Smooth muscle cell of the brain vasculature (primary cell): ENCODE results near the gene MBOAT1.
"Not testable (repeated sequence)": the region's sequence is repeated elsewhere in the genome, so short reads cannot be mapped to it uniquely, and the experiment has no call there.

Source experiments
- DNase-seq: peaks from one replicate; pipeline ENCODE4 v3.0.0-alpha.2; 2012; ENCODE audit warnings: low read depth, low spot score

The MBOAT1 gene

GRCh38 chr6:20203561-20204511 lies 8.4 kb downstream of the MBOAT1 start:
- no peak for DNase-seq

GRCh38 chr6:20202699-20203302 lies 9.5 kb downstream of the MBOAT1 start:
- no peak for DNase-seq

- DNase-seq, result no peak
Measured at GRCh38 chr6:20202324-20202658, 10.0 kb downstream of the MBOAT1 start.

DNA sequence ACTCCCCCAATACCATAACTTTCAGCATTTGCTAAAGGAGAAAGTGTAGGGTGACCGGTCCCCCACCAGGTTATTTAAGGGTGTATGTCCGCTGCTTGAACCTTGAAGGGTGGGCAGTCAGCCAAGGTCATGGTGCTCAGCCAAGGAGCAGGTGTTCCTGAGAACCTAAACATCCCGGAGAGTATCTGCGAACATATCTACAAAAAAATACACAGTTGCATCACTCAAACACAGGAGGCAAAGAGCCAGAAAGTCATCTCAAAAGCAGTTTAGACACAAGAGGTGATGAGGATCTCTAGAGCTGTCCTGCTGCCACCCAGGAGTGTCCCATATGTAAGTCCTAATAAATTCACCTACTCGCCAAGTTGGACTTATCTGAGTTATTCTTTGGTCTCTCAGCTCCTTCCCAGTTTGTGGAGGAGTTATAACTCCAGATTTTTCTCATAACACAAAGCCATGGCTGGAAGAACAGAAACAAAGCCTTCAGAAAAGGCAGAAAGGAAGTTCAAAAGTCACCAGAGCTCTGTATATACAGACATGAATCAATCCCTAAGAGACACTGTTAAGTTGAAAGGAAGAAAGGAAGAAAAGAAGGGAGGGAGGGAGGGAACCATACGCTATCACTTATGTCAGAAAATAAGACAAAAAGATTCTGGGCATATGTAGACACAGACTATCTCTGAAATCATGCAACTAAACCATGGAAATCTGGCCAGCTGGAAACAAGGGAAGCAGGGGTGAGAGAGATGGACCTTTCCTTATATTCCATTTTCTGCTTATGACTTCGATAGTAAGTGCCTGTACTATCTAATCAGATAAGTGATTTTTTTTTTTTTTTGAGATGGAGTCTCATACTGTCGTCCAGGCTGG lies 11.3 kb downstream of the MBOAT1 start:
- no peak for DNase-seq

- no peak for DNase-seq
Measured at GRCh38 chr6:20198775-20199174, 13.5 kb downstream of the MBOAT1 start.

DNA sequence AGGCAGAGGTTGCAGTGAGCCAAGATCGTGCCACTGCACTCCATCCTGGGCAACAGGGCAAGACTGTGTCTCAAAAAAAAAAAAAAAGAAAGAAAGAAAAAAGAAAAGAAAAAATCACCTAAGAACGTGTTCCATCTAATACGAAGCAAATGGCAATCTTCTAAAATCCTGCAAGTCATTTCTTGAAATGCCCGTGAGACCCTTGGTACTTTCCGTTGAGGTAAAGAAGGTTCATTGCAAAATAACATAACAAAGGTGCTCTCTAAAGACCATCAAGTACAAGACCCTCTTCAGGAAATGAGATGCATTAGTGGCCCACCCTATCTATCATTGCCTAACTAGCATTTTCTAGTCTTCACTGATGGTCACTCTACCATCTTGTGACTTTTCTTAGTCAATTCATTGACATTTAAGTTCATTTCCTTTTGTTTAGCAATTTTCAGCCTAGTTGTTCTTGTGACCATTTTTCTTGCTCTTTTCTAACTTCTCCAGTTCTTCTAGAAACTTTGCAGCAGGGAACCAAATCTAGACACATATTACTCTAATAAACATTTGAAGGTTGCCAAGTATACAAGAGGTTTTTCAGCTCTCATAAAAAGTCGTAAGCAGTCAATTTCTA lies 14.0 kb downstream of the MBOAT1 start:
- DNase-seq, result no peak

DNA sequence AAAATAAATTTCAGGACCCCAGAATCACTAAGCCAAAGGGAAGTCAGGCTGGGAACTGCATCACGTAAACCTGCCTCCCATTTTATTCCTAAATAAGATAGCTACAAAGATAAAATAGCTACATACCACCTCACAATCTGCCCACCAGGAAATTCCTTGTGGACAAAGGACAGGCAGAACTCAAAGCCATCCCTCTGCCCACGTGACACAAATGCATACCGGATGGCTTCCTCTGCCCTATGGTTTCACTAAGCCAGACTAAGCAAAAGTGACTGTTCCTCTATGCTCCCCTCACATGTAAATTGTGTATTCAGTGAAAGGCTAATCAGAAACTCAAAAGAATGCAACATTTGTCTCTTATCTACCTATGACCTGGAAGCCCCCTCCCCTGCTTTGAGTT lies 15.0 kb downstream of the MBOAT1 start:
- no peak for DNase-seq

GRCh38 chr6:20192625-20193024 lies 19.6 kb downstream of the MBOAT1 start:
- no peak for DNase-seq

GRCh38 chr6:20191992-20192391 lies 20.3 kb downstream of the MBOAT1 start:
- DNase-seq, result no peak

DNA sequence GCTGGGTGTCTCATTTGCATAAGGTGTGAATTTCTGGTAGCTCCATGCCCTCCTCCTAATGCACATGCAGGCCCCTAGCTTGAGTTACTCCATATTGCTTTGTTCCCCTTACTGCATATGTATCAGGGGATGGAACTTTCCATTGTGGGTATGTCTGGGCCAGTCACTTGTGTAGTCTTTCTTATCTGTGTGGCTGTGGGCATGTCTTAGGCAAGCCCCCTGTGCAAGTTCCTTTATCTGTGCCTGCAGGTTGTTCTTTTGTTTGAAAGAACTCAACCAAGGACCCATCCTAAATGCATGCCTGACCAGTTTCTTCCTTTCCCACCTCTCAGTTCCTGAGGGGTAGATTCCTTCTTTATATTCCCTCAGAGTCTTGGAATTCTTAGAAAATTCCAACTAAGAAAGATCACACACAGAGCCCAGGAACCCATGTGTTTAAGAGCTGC lies 23.6 kb downstream of the MBOAT1 start:
- no peak for DNase-seq

GRCh38 chr6:20186981-20187380 lies 25.3 kb downstream of the MBOAT1 start:
- DNase-seq, result no peak

GRCh38 chr6:20183706-20184105 lies 28.6 kb downstream of the MBOAT1 start:
- no peak for DNase-seq

- no peak for DNase-seq
Measured at GRCh38 chr6:20182926-20183521, 29.2 kb downstream of the MBOAT1 start.

- no peak for DNase-seq
Measured at GRCh38 chr6:20182069-20182468, 30.2 kb downstream of the MBOAT1 start.

GRCh38 chr6:20180935-20181334 lies 31.3 kb downstream of the MBOAT1 start:
- DNase-seq, result no peak

DNA sequence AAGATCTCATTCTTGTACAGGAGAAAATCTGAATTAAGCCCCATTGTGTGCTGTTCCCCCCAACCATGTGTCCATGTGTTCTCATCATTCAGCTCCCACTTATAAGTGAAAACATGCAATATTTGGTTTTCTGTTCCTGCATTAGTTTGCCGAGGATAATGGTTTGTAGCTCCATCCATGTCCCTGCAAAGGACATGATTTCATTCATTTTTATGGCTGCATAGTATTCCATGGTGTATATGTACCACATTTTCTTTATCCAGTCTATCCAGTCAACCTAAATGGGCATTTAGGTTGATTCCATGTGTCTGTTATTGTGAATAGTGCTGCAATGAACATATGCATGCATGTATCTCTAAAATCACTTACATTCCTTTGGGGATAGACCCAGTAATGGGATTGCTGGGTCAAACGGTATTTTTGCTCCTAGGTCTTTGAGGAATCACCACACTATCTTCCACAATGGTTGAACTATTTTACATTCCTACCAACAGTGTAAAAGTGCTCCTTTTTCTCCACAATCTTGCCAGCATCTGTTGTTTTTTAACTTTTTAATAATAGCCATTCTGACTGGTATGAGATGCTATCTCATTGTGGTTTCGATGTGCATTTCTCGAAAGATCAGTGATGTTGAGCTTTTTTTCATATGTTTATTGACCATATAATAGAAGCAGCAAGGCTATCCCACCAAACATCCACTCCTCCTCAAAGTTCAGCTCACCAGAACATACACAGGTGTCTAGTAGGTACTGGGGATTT lies 32.8 kb downstream of the MBOAT1 start:
- DNase-seq, result not testable (repeated sequence)

DNA sequence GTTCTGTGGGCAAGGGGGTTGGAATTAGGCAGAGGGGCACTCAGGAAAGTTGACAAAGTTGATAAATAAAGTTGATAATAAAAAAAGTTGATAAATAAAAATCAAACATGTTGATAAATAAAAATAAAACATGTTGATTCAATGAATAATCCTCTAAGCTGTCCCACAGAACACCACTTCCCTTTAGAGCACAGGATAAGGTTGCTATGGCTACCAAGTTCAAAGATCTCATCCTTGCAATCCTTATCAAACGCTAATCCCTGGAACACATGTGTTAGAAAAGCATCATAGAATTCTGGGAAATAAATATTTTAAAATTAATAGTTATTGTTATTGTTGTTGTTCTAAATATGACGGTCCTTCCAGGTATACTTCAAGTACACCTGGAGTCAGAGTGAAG lies 33.9 kb downstream of the MBOAT1 start:
- no peak for DNase-seq

DNA sequence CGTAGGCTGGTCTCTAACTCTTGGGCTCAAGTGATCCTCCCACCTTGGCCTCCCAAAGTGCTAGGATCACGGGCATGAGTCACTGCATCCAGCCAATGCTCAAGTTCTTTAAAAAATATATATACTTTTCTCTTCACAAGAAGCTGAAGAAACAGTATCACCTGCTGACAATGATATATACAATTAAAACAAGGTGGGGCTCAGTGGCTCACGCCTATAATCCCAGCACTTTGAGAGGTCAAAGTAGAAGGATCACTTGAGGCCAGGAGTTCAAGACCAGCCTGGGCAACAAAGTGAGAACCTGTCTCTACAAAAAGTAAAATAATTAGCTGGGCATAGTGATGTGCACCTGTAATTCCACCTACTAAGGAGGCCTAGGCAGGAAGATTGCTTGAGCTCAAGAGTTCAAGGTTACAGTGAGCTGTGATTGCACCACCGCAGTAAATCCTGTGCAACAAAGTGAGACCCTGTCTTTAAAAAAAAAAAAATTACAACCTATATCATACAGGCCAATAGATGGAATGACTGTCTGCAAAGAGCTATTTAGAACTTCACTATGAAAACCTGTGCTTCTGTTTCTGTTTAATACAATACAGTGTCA lies 36.4 kb downstream of the MBOAT1 start:
- no peak for DNase-seq

- no peak for DNase-seq
Measured at GRCh38 chr6:20173833-20174792, 38.2 kb downstream of the MBOAT1 start.
